ES-I3 (cell line): ENCODE data around the gene DLST.

Experiments used
- H3K36me3 ChIP-seq: 2 replicates; pipeline ENCODE4 v1.6.1; 2013; ENCODE audit warnings: mild to moderate bottlenecking, low read length, control low read depth, moderate library complexity; ENCODE audit not compliant: insufficient read depth
- H3K4me1 ChIP-seq: 2 replicates; pipeline ENCODE4 v1.6.1; 2013; ENCODE audit warnings: mild to moderate bottlenecking, control low read depth, low read length; ENCODE audit not compliant: insufficient read depth
- H3K9ac ChIP-seq: 2 replicates; pipeline ENCODE4 v1.6.1; 2013; ENCODE audit warnings: low read depth, mild to moderate bottlenecking, low read length, moderate library complexity
- H3K9me3 ChIP-seq: 2 replicates; pipeline ENCODE4 v1.6.1; 2013; ENCODE audit warnings: mild to moderate bottlenecking, low read length, moderate library complexity; ENCODE audit not compliant: control insufficient read depth, insufficient read depth

The DLST gene

DNA sequence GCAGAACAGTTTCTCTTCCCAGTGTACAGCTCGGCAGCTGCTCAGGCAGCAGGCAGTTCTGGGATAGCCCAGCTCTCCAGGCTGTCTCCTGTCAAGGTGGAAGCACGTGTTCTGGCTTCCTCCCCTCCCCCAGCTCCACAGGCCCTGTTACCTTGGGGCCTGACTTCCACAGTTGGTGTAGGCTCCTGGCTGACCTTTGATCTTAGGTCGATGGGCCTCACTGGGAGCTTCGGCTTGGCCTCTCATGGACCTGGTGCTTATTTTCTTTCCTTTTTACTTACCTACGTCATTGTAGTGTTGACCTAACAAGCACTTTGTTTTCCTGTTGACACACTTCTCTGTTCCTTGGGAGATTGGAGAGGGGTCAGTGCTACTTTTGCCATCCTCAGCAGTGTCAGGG, 17.0 kb downstream of the DLST start:
- Histone ChIP-seq H3K9ac (no peak overlapping the region), H3K4me1 (no peaks in the 10 kb centered on the region; the same call in 1 of the 2 replicates), H3K9me3 (no peaks in the 10 kb centered on the region), H3K36me3 (peaks cover 64% of the 10 kb centered on the region)

DNA sequence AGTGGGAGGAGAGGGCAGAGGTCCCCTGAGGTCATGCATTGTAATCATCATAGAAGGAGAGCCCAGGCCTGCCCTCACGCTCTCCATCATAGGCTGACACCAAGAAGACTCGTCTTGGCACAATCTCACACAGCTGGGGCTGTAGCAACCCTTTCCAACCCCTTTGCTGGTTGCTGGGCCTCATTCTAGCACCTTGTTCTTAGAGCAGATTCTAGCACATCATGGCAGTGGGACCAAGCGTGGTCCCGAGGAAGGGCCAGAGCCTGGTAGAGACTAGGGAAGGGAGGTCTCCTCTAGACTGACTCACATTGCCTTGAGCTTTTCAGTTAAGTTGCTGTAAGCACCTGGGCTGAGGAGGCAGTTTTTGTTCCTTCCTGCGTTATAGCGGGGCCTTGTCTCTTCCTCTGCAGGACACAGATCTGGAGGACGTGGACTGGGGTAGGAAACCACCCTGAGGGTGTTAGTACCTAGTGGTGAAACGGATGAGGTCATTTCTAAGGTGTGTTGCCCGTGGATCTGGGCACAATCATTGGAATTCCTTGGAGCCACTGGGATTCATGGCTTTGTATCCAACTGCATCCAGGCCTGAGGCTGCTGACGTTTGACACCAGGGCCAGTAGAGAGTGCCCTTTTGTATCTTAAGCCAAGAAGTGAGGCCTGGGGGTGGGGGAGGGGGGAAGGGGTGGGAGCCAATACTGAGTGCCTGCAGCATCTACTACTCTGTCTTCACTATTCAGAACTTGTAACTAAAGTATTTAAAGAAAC, 21.4 kb downstream of the DLST start:
- Histone ChIP-seq H3K4me1 (no peaks in the 10 kb centered on the region; the same call in 1 of the 2 replicates), H3K9ac (no peak overlapping the region), H3K36me3 (peaks cover 40% of the 10 kb centered on the region), H3K9me3 (no peaks in the 10 kb centered on the region)

DNA sequence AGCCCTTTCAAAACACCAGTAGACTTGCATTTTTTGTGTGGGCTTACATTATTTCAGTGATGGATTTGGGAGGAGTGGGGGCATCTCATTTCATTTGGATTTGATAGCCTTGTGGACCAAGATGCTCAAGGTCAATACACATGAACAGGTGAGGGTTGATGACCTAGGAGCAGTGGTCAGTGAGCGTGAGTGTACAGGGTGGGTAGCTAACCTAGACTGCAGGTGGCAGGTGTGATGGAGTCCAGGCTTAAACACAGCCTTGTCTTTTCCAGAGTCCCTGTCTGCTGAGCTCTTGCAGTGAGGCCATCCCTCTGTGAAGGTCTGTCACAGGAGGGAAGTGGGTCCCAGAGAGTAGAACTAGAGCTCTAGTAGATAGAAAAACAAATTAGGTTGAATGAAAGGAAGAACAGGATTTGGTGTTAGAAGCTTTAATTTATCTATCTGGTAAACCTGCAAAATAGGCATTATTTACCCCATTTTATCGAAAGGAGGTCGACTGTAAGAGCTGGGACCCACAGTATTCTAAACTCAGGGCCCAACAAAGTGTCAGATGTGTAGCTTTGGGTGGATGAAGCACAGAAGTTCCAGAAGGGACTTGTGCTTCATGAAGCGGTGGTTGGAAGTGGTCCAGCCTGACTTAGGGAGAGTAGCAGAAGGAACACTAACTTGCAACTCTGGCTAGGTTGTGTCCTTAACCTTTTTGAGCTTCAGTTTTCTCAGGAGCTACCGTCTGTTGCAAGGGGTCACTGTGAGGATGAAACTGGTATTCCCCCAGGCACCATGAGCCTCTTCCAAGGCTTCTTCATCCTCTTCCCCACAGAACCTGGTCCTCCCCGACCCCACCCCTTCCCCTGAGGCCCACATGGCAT, 23.2 kb downstream of the DLST start:
- Histone ChIP-seq H3K36me3 (peaks cover 26% of the 10 kb centered on the region), H3K4me1 (no peaks in the 10 kb centered on the region; the same call in 1 of the 2 replicates), H3K9me3 (no peaks in the 10 kb centered on the region), H3K9ac (no peak overlapping the region)

DNA sequence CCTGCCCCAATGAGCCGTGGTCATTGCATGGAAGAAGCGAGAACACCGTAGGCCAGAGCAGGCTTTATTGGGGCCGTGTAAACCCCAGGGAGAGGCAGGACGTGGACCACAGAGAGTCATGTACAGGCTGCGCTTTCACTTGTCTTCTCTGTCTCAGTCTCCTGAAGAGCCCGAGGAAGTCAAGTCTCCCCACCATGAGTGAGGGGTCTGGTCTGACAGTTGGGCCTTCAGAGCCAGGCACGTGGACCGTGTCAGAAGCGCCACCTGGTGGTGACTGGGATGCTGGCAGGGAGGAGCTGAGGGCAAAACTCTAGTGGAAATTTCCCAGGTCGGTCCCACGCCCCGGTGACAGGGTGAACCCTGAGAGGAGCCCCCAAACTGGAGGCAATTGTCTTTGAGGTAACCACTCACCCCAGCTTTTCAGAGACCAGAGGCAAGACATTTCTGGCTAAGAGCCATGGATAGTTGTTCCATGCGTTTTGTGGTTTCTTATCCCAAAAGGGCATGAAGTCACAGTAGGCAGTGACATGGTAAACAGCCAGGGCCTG, 24.0 kb downstream of the DLST start:
- Histone ChIP-seq H3K9ac (no peak overlapping the region), H3K4me1 (no peaks in the 10 kb centered on the region; the same call in 1 of the 2 replicates), H3K36me3 (peaks cover 23% of the 10 kb centered on the region), H3K9me3 (no peaks in the 10 kb centered on the region)

DNA sequence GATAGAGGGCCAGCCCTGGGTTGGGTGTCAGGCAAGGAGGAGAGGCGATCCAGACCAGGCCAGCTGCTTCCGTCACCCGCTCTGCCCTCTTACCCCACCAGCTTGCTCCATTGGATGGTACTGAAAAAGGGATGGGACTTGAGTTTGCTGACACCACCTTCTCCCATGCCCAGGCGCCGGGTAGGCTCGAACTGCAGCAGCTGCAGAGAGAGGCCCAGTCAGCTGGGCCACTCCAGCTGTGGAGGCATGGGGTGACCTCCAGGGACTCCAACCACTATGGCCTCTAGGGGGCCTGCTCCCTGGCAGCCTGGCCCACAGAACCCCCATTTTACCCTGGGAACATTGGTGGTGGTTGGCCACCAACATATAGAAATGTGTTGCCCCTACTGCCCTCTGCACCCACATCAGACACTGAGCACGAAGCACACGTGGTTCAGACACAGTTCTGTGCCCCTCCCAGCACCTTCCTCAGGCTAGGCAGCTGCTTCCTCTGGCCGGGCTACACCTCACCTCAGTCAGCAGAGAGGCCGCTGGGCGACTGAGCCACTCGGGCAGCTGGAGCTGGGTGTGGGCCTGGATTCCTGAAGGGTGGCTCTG, 25.3 kb downstream of the DLST start:
- Histone ChIP-seq H3K9ac (no peak overlapping the region), H3K36me3 (peaks cover 12% of the 10 kb centered on the region; the same call in 1 of the 2 replicates), H3K9me3 (no peaks in the 10 kb centered on the region), H3K4me1 (no peaks in the 10 kb centered on the region; the same call in 1 of the 2 replicates)

DNA sequence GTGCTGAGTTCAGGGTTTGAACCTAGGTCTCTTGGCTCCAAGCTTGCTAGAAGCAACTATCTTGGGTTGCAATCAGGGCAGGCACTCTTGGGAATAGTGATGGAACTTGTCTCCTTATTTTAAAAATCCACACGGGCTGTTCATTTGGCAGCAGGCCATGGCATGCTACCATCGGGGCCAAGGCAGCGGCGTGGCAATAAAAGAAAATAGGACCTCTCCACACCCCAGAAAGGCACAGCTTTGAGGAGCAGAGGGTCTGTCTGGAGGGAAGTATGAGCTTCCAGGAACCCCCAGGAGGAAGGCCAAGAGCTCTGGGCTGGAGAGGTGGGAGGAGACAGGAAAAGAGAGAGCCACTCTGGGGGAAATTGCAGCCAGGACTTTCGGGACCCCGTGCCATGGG, 26.0 kb downstream of the DLST start:
- no peaks in the 10 kb centered on the region; the same call in 1 of the 2 replicates for H3K4me1 ChIP-seq
- H3K9ac ChIP-seq: no peak overlapping the region
- H3K9me3 ChIP-seq: no peaks in the 10 kb centered on the region
- peaks cover 10% of the 10 kb centered on the region; the same call in 1 of the 2 replicates for H3K36me3 ChIP-seq

DNA sequence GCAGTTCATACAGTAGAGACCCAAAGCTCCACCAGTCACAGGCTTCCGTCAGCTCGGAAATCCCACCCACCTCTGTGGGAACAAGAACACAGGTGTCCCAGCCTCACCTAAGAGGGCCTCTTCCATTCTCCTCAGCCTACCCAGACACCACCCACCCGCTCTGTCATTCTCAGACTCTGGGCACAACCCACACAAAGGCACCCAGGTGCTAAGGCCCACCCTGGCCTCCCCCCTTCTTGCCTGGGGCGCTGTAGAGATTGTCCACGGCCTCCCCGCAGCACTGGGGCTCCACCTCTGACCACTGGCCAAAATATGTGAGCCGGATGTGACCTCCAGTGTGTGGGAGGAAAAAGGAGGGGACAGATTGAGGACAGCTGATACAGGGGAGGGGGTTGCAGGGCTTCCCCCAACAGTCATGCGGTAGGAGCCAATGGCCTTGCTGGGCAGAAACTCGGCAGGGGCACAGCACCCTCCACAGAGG, 27.2 kb downstream of the DLST start:
- Histone ChIP-seq H3K9ac (no peak overlapping the region), H3K9me3 (no peaks in the 10 kb centered on the region), H3K4me1 (no peaks in the 10 kb centered on the region), H3K36me3 (peaks cover 1% of the 10 kb centered on the region; the same call in 1 of the 2 replicates)

DNA sequence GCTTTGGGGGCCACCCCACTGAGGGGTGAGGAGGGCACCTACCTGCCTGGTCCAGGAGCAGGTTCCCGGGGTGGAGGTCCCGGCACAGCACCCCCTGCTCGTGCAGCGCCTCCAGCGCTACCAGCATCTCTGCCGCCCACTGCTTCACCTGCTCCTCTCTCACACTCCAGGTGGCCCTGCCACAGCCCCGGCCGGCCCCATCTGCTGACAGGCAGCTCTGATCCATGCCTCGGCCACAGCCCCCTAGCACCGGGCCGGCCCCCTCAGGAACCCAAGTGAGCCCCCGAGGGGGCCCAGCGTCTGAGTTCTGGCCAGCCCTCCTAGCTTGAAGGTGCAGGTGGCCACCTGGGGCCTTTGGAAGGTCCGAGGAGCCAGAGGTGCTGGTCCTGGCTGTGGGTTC, 27.8 kb downstream of the DLST start:
- Histone ChIP-seq H3K36me3 (no peaks in the 10 kb centered on the region), H3K9ac (no peak overlapping the region), H3K4me1 (no peaks in the 10 kb centered on the region), H3K9me3 (no peaks in the 10 kb centered on the region)

DNA sequence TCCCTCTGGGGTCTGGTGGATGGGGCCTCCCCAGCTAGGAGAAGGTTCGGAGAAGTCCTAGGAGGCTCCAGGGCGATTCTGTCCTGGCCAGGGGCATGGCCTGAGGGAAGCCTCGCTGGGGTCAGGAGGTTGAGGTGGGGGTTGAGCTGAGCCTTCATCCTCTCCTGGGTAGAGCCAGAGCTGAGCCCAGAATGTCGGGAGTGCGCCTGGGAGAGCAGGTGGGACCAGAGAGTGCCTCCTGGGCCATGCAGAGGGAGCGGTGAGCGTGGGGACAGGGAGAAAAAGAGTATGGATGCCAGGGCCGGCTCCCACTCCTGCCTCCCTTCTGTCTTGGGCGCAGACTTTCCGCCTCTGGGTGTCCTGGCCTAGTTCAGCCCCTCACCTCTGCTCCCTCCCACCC, 28.2 kb downstream of the DLST start:
- Histone ChIP-seq H3K9ac (no peak overlapping the region), H3K36me3 (no peaks in the 10 kb centered on the region), H3K4me1 (no peaks in the 10 kb centered on the region), H3K9me3 (no peaks in the 10 kb centered on the region)

DNA sequence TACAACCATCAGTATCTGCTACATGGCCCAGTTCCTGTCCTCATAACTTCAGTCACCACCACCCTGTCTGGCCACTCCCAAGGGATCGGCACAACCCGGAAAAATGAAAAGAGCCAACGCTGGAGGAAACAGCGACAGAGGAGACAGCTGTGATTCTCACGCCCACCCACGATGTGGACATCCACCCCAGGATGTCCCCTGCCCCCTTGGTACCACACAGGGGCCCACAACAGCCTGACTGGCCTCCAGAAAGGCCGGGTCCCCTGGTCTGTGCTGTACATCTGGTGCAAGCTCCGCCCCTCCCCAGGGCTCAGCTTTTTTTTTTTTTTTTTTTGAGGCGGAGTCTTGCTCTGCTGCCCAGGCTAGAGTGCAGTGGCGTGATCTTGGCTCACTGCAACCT, 28.8 kb downstream of the DLST start:
- Histone ChIP-seq H3K9ac (no peak overlapping the region), H3K4me1 (no peaks in the 10 kb centered on the region), H3K9me3 (no peaks in the 10 kb centered on the region), H3K36me3 (no peaks in the 10 kb centered on the region)

DNA sequence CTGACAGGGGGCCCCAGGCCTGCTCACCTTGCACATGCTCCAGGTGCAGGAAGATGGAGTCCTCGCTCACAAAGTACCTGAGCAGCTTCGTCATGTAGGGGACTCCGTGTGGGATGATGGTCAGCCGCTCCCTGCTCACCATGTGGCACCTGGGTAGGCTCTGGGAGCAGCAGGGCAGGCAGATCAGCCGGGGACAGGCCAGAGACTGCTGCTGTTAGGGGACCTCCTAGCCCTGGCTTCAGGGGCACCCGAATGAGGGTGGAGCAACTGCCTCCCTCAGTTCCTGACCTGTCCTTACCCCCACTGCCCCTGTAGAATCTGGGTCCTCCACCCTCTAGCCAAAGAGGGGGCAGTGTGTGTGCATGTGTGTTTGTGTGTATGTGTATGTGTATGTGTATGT, 29.5 kb downstream of the DLST start:
- H3K36me3 ChIP-seq: no peaks in the 10 kb centered on the region
- H3K9ac ChIP-seq: no peak overlapping the region

DNA sequence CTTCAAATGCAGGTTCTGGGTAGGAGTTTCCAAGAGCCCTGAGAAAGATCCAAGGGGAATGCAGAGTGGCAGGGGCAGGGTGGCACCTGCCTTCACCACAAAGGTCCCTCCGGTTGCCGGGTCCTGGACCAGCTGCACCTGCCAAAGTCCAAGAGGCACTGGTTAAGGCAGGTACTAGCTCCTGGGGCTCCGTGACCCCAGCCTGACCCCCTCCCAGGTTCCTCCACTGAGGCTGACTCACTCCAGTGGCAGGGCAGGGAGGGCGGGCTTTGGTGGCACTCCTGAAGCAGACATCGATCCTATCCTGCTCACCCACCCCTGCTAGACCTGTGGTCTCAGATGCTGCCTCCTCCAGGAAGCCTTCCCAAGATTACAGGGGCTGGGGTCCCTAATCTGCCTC, 30.0 kb downstream of the DLST start:
- Histone ChIP-seq H3K36me3 (no peaks in the 10 kb centered on the region), H3K9me3 (no peaks in the 10 kb centered on the region), H3K4me1 (no peaks in the 10 kb centered on the region), H3K9ac (no peak overlapping the region)

More for the DNA sequence above, 29.5 kb downstream of the DLST start:
- Histone ChIP-seq H3K4me1 (no peaks in the 10 kb centered on the region), H3K9me3 (no peaks in the 10 kb centered on the region)

DNA sequence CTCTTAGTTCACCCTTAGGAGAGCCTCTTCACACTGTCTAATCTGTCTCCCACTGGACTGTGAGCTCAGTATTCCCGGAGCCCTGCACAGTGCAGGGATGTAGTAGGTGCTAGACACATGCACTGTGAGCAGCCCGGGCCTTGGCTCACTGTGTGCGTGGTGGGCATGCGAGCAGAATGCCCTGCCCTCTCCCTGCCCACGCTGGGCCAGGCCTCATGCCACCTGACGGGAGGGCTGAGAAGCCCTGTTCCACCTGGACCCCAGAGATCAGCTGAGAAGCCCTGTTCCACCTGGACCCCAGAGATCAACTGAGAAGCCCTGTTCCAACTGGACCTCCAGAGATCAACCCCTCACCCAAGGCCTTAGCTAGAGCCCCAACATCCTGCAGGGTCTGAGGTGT, 30.4 kb downstream of the DLST start:
- no peaks in the 10 kb centered on the region; the same call in 1 of the 2 replicates for H3K36me3 ChIP-seq
- H3K4me1 ChIP-seq: no peaks in the 10 kb centered on the region
- H3K9ac ChIP-seq: no peak overlapping the region
- no peaks in the 10 kb centered on the region for H3K9me3 ChIP-seq

DNA sequence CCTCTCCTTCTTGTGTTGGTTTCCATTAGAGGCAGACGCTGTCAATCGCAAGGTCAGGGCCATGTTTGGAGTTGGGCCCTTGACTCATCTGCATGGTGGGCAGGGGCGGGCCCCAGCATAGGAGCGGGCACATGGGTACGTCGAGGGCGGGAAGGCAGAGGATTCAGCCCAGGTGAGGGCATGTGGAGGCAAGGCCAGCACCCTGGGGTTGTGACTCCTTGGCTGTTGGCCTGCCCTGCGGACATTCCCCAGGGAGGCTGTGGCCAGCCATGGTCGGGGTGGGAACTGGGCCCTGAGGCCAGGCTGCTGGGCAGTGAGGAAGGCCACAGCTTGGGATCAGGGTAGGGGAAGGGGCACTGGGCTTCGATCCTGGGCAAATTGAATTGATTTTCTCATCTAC, 31.1 kb downstream of the DLST start:
- H3K9me3 ChIP-seq: no peaks in the 10 kb centered on the region
- no peak overlapping the region for H3K9ac ChIP-seq
- H3K4me1 ChIP-seq: no peaks in the 10 kb centered on the region
- H3K36me3 ChIP-seq: no peaks in the 10 kb centered on the region; the same call in 1 of the 2 replicates
